Fibroblast of lung (primary cell): Measurements from ENCODE around the gene SLC39A10.

Experiments used
- EZH2 ChIP-seq: IDR thresholded peaks from 2 replicates; pipeline ENCODE4 v1.5.1; 2012; ENCODE audit warnings: low read length, control low read depth, mild to moderate bottlenecking; ENCODE audit errors: missing control alignments
- TF ChIP-seq, protein P1 (sequence below), 2 donors: IDR thresholded peaks in 1 of 2; conservative IDR thresholded peaks in 1 of 2; 1 replicate in 1 of 2; 2 replicates in 1 of 2; pipeline ENCODE4 v1.5.1; 2011 to 2012; ENCODE audit warnings: low read length in 2 of 2, control low read depth in 1 of 2, inconsistent platforms in 1 of 2, low read depth in 1 of 2, mild to moderate bottlenecking in 1 of 2

DNA sequence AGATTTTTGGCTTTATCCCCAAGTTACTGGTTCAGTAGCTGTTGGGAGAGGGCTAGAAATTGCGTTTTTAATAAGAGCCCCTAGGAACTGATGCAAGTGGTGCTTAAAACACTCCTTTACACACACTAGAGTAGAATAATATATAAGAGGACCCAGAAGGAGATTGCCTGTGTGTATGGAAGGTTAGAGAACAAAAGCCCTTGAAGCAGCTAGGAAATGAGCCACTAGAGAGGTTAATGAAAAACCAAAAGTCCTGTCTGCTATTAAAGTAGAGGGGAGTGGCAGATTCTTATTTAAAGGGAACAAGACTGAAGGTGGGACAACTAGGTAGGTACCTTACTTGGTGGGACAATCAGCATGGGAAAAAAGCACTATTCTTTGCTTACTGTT lies 14.4 kb upstream of the SLC39A10 start:
- TF ChIP-seq, protein P1, sequence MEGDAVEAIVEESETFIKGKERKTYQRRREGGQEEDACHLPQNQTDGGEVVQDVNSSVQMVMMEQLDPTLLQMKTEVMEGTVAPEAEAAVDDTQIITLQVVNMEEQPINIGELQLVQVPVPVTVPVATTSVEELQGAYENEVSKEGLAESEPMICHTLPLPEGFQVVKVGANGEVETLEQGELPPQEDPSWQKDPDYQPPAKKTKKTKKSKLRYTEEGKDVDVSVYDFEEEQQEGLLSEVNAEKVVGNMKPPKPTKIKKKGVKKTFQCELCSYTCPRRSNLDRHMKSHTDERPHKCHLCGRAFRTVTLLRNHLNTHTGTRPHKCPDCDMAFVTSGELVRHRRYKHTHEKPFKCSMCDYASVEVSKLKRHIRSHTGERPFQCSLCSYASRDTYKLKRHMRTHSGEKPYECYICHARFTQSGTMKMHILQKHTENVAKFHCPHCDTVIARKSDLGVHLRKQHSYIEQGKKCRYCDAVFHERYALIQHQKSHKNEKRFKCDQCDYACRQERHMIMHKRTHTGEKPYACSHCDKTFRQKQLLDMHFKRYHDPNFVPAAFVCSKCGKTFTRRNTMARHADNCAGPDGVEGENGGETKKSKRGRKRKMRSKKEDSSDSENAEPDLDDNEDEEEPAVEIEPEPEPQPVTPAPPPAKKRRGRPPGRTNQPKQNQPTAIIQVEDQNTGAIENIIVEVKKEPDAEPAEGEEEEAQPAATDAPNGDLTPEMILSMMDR (conservative IDR thresholded peaks at IDR 0.05 in 1 of 2, IDR thresholded peaks at IDR 0.05 in 1 of 2; ENCODE audit: low read depth in 1 of 2, low read length in 2 of 2), result no peak
- TF ChIP-seq EZH2, result no peak
